Measurements from ENCODE around the gene POLR1F.

The POLR1F gene

DNA sequence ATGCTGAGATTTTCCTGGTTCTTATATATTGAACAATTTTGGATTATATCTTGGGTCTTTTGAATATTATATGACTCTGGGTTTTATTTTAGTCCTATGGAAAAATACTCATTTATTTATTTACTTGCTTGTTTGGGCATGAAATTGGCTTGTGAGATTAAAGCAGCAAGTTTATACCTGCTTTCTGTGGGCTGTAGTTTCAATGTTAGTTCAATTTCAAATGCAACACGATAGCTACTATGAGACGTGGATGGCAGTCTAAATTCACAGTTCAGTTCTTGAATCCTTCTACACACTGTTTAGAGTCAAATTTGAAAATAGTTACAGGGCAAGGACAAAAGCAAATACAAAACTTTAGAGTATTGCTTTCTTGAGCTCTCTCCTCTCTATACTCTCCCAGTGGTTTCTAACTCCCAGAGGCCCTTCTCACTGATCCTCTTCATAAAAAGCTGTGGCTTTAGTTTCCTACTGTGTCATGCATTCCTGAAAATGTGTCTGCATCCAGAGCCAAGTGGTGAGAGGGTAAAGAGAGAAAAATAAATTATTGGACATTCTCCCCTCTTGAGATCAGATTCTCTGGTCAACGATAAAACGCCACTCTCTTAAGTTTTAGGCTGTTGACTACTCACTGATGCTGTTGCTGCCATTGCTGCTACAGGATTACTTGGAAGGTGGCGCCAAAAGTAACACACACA lies 34.4 kb downstream of the POLR1F start:
- no peak for DNase-seq

DNA sequence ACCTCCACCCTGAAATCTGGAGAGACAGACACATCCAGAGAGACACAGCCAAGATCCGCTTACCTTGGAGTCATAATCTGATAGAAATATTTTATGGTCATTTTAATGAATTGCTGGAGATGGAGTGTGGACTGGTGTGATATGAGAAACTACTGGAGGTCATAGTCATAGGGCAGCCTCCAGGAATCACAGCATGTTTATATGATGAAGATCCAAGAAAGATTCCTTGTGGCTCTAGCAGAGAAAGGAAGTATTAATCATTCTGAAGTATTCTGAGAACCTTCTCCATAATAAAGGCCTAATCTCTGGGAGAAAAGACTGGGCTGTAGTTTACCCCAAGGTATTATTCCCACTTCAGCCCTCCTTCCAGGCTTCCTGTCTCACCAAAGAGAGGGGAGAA lies 38.0 kb downstream of the POLR1F start:
- no peak for DNase-seq

GRCh38 chr7:19665399-19666008 lies 43.3 kb downstream of the POLR1F start:
- no peak for DNase-seq

- no peak for DNase-seq
Measured at GRCh38 chr7:19663816-19664462, 44.9 kb downstream of the POLR1F start.

DNA sequence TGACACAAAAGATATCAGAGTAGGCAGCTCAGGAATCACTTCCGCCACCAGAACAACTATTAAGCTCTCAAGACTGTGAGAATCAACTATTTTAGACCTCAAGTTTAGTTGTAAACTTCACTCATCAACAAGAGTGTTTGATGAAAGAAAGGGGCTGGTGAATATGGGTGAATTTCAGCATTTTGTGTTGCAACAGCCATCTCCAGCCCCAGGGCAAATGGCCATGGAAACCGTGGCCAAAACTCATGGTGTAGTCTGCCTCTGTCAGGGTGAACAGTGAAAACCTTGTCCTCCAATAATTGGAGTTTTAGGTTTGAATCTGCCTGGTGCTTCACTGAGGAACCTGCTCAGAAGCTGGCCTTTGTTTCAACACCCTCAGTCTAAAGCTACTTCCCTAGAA lies 60.0 kb downstream of the POLR1F start:
- no peak for DNase-seq

Data from activated naive CD4-positive, alpha-beta T cell treated with Interleukin-2 at 50 U/mL for 16 hours (primary cell).